ENCODE data around the gene PLEKHG4B. TPM values are rescaled to one million over a fixed set of nuclear protein-coding genes. Genes with fewer than 3 reads are reported as not detected.

Gene PLEKHG4B
- polyA plus RNA-seq, 4 donors = 9.1 to 21.6 (median 13.4) TPM

GRCh38 chr5:166441-167372, 74.7 kb downstream of the PLEKHG4B start:
- no peak for DNase-seq (ENCODE audit: low read depth in 4 of 4, low spot score in 2 of 4)

GRCh38 chr5:167511-167910, 75.5 kb downstream of the PLEKHG4B start:
- no peak for DNase-seq (ENCODE audit: low read depth in 4 of 4, low spot score in 2 of 4)

GRCh38 chr5:167982-168660, 76.2 kb downstream of the PLEKHG4B start:
- no peak for DNase-seq (ENCODE audit: low read depth in 4 of 4, low spot score in 2 of 4)

- DNase-seq (ENCODE audit: low read depth in 4 of 4, low spot score in 2 of 4) = no peak
Measured at GRCh38 chr5:169071-169727, 77.2 kb downstream of the PLEKHG4B start.

GRCh38 chr5:169728-170094, 77.7 kb downstream of the PLEKHG4B start:
- DNase-seq (ENCODE audit: low read depth in 4 of 4, low spot score in 2 of 4) = no peak

GRCh38 chr5:170971-171800, 79.2 kb downstream of the PLEKHG4B start:
- no peak for DNase-seq (ENCODE audit: low read depth in 4 of 4, low spot score in 2 of 4)

GRCh38 chr5:171801-172331, 79.9 kb downstream of the PLEKHG4B start:
- DNase-seq (ENCODE audit: low read depth in 4 of 4, low spot score in 2 of 4) = no peak

GRCh38 chr5:172421-172820, 80.5 kb downstream of the PLEKHG4B start:
- DNase-seq (ENCODE audit: low read depth in 4 of 4, low spot score in 2 of 4) = no peak

GRCh38 chr5:172841-173251, 80.9 kb downstream of the PLEKHG4B start:
- no peak for DNase-seq (ENCODE audit: low read depth in 4 of 4, low spot score in 2 of 4)

- no peak for DNase-seq (ENCODE audit: low read depth in 4 of 4, low spot score in 2 of 4)
Measured at GRCh38 chr5:173392-174290, 81.7 kb downstream of the PLEKHG4B start.

GRCh38 chr5:174291-174600, 82.3 kb downstream of the PLEKHG4B start:
- no peak for DNase-seq (ENCODE audit: low read depth in 4 of 4, low spot score in 2 of 4)

- DNase-seq (ENCODE audit: low read depth in 4 of 4, low spot score in 2 of 4) = no peak
Measured at GRCh38 chr5:174876-175465, 83.0 kb downstream of the PLEKHG4B start.

GRCh38 chr5:176296-176823, 84.4 kb downstream of the PLEKHG4B start:
- DNase-seq (ENCODE audit: low read depth in 4 of 4, low spot score in 2 of 4) = no peak

- no peak for DNase-seq (ENCODE audit: low read depth in 4 of 4, low spot score in 2 of 4)
Measured at GRCh38 chr5:178110-178509, 86.1 kb downstream of the PLEKHG4B start.

GRCh38 chr5:179401-179800, 87.4 kb downstream of the PLEKHG4B start:
- no peak for DNase-seq (ENCODE audit: low read depth in 4 of 4, low spot score in 2 of 4)

- no peak for DNase-seq (ENCODE audit: low read depth in 4 of 4, low spot score in 2 of 4)
Measured at GRCh38 chr5:180286-180918, 88.4 kb downstream of the PLEKHG4B start.

- no peak for DNase-seq (ENCODE audit: low read depth in 4 of 4, low spot score in 2 of 4)
Measured at GRCh38 chr5:181160-181559, 89.2 kb downstream of the PLEKHG4B start.

- no peak for DNase-seq (ENCODE audit: low read depth in 4 of 4, low spot score in 2 of 4)
Measured at GRCh38 chr5:181566-181965, 89.6 kb downstream of the PLEKHG4B start.

Data from left renal cortex interstitium (tissue), 4 donors.